Smooth muscle cell (in vitro differentiated cells): ENCODE results near the gene CRX. TPM values are rescaled to one million over a fixed set of nuclear protein-coding genes. Genes with fewer than 3 reads are reported as not detected.

Experiments
- DNase-seq: peaks from one replicate; lab custom pipeline; 2025; ENCODE audit not compliant: unreplicated experiment; lab: John Stamatoyannopoulos, UW
- H2AFZ ChIP-seq: fragments of 200-600 bp; sonication (generic); 2 replicates; pipeline ENCODE4 v1.6.0; 2016; ENCODE audit warnings: antibody characterized with exemption, low read depth, mild to moderate bottlenecking
- H3F3A ChIP-seq: fragments of 200-600 bp; sonication (generic); 2 replicates; pipeline ENCODE4 v1.6.0; 2017; ENCODE audit warnings: antibody characterized with exemption, low read depth
- H3K27ac ChIP-seq: fragments of 200-600 bp; sonication (generic); 2 replicates; pipeline ENCODE4 v1.5.1; 2016; ENCODE audit warnings: low read depth, mild to moderate bottlenecking
- H3K27me3 ChIP-seq: fragments of 200-600 bp; sonication (generic); 2 replicates; pipeline ENCODE4 v1.6.1; 2016; ENCODE audit warnings: low read depth, mild to moderate bottlenecking
- H3K36me3 ChIP-seq: fragments of 200-600 bp; sonication (generic); 2 replicates; pipeline ENCODE4 v1.5.1; 2016; ENCODE audit warnings: low read depth
- H3K4me1 ChIP-seq: fragments of 200-600 bp; sonication (generic); 2 replicates; pipeline ENCODE4 v1.5.1; 2016; ENCODE audit warnings: low read depth
- H3K4me2 ChIP-seq: fragments of 200-600 bp; sonication (generic); 2 replicates; pipeline ENCODE4 v1.6.0; 2016; ENCODE audit warnings: mild to moderate bottlenecking
- H3K4me3 ChIP-seq: fragments of 200-600 bp; sonication (generic); 2 replicates; pipeline ENCODE4 v1.5.1; 2016; ENCODE audit warnings: mild to moderate bottlenecking
- H3K79me2 ChIP-seq: fragments of 200-600 bp; sonication (generic); 2 replicates; pipeline ENCODE4 v1.6.0; 2016; ENCODE audit warnings: low read depth, mild to moderate bottlenecking
- H3K9ac ChIP-seq: fragments of 200-600 bp; sonication (generic); 2 replicates; pipeline ENCODE4 v1.6.0; 2016; ENCODE audit warnings: low read depth
- H3K9me3 ChIP-seq: fragments of 200-600 bp; sonication (generic); replicated peaks from 2 replicates; pipeline ENCODE4 v1.5.1; 2016; ENCODE audit warnings: low read depth
- H4K20me1 ChIP-seq: fragments of 200-600 bp; sonication (generic); 2 replicates; pipeline ENCODE4 v1.6.0; 2016; ENCODE audit warnings: low read depth
- WGBS: methylation state at CpG from one replicate; pipeline ENCODE4 v1.1.7; 2016; ENCODE audit warnings: low lambda C conversion rate; 5-methylcytosine and 5-hydroxymethylcytosine counted together
- polyA plus RNA-seq: library from polyadenylated mRNA; unstranded; fragments of >200 nt; fragmentation: Nextera tagmentation; extraction: Ambion mirVana; gene quantifications from 2 replicates; pipeline ENCODE4 v1.2.1, GENCODE V29; 2016
- total RNA-seq: library from RNA; depleted of rRNA; stranded (reverse); fragments of >200 nt; gene quantifications from 2 replicates; pipeline ENCODE4 v1.2.3, GENCODE V29; 2014
- TF ChIP-seq, protein P1 (sequence below): fragments of 200-600 bp; sonication (generic); IDR thresholded peaks from 2 replicates; pipeline ENCODE4 v1.5.1; 2017; ENCODE audit warnings: borderline replicate concordance, mild to moderate bottlenecking, antibody characterized with exemption; ENCODE audit not compliant: insufficient read depth, poor library complexity, severe bottlenecking

CRX gene
- total and polyA plus RNA-seq, 2 experiments from 2014 or later: not detected

DNA sequence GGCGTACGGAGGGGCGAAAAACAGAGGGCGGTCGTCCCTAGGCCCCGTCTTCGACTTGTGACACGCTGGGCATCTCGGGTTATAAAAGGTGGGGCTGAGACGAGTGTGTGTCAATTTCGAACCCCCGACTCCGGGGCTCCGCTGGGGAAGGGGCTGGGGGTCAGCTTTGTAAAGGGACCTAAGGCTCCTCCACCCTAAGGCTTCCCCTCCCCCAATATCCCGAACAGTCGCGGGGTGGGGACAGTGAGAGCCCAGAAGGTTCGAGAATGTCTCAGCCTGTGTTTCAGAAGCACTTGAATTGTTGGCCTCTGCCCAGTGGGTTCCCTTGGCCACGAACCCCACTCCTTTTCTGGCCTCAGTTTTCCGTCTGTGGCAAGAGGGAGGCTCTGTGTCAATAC is 42.8 kb upstream of the CRX start:
- Histone ChIP-seq H2AFZ (peak overlapping the region; percentile 73), H3K36me3 (no peaks in the 10 kb centered on the region), H3K4me2 (peak overlapping the region; percentile 91), H3K27ac (peak overlapping the region; percentile 95), H3F3A (peaks cover 12% of the 10 kb centered on the region), H3K4me3 (peak overlapping the region; percentile 74), H4K20me1 (peaks cover 41% of the 10 kb centered on the region), H3K4me1 (peaks cover 14% of the 10 kb centered on the region), H3K9me3 (no peaks in the 10 kb centered on the region), H3K79me2 (peaks cover 31% of the 10 kb centered on the region), H3K9ac (peak overlapping the region; percentile 99), H3K27me3 (no peaks in the 10 kb centered on the region)
- no peak for DNase-seq
- WGBS: 2% methylated on average over 18 of the region's 20 CpGs
- TF ChIP-seq, protein P1, sequence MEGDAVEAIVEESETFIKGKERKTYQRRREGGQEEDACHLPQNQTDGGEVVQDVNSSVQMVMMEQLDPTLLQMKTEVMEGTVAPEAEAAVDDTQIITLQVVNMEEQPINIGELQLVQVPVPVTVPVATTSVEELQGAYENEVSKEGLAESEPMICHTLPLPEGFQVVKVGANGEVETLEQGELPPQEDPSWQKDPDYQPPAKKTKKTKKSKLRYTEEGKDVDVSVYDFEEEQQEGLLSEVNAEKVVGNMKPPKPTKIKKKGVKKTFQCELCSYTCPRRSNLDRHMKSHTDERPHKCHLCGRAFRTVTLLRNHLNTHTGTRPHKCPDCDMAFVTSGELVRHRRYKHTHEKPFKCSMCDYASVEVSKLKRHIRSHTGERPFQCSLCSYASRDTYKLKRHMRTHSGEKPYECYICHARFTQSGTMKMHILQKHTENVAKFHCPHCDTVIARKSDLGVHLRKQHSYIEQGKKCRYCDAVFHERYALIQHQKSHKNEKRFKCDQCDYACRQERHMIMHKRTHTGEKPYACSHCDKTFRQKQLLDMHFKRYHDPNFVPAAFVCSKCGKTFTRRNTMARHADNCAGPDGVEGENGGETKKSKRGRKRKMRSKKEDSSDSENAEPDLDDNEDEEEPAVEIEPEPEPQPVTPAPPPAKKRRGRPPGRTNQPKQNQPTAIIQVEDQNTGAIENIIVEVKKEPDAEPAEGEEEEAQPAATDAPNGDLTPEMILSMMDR: no peak

DNA sequence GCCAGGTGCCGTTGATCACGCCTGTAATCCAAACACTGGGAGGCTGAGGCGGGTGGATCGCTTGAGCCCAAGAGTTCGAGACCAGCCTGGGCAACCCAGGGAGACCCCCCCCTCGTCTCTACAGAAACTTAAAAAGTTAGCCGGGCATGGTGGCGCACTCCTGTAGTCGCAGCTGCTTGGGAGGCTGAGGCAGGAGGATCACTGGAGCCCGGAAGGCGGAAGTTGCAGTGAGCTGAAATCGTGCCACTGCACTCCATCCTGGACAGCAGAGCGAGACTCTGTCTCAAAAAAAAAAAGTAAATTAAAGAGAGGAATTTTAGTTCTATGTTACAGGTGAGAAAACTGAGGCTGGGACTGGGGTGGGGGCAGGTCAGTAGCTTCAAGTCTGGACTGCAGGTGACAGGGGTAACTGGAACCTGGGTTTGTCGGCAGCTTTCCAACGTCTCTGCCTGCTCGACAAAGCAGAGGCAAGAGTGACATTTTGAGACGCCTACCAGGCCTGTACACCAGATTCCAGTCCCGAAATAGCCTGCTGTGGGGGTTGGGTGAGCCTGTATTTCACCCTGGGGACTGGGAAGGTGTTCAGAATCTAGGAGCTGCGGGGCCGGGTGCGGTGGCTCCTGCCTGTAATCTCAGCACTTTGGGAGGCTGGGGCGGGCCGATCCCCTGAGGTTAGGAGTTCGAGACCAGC is 42.1 kb upstream of the CRX start:
- Histone ChIP-seq H3K9ac (peak overlapping the region; percentile 13), H3K79me2 (peaks cover 31% of the 10 kb centered on the region), H3K27me3 (no peaks in the 10 kb centered on the region), H3K4me3 (peak overlapping the region; percentile 74), H3K27ac (peak overlapping the region; percentile 95), H4K20me1 (peaks cover 48% of the 10 kb centered on the region), H3K9me3 (no peaks in the 10 kb centered on the region), H3K36me3 (no peaks in the 10 kb centered on the region), H2AFZ (no peak overlapping the region), H3K4me2 (peak overlapping the region; percentile 91), H3K4me1 (peaks cover 11% of the 10 kb centered on the region), H3F3A (peaks cover 12% of the 10 kb centered on the region)
- TF ChIP-seq, protein P1: no peak
- DNase-seq: no peak
- 51% methylated on average over 24 of the region's 24 CpGs for WGBS

DNA sequence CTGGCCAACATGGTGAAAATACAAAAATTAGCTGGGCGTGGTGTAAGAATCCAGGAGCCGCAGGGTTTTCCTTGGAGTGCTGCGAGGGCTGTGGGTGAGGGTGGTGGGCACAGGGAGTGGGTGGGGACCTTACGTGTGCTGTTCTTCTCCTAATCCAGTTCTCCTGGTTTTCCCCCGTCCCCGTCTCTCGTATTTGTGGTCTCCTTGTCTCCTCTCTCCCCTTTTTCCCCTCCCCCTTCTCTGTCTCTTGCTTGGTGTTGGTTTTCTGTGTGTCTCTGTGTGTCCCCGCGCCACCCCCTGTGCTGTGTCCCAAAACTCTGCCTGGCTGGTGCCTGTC is 41.6 kb upstream of the CRX start:
- DNase-seq: no peak
- Histone ChIP-seq H3K9ac (peak overlapping the region; percentile 13), H4K20me1 (peaks cover 48% of the 10 kb centered on the region), H3F3A (peaks cover 12% of the 10 kb centered on the region), H3K9me3 (no peaks in the 10 kb centered on the region), H2AFZ (no peak overlapping the region), H3K4me3 (peak overlapping the region; percentile 74), H3K4me1 (peaks cover 11% of the 10 kb centered on the region), H3K4me2 (peak overlapping the region; percentile 91), H3K36me3 (no peaks in the 10 kb centered on the region), H3K79me2 (peaks cover 31% of the 10 kb centered on the region), H3K27ac (peak overlapping the region; percentile 44), H3K27me3 (no peaks in the 10 kb centered on the region)
- TF ChIP-seq, protein P1: no peak
- 51% methylated on average over 9 of the region's 9 CpGs for WGBS
